ENCODE results near the gene NRP1. TPM values are rescaled to one million over a fixed set of nuclear protein-coding genes. Genes with fewer than 3 reads are reported as not detected.
"Not testable (repeated sequence)": the region's sequence is repeated elsewhere in the genome, so short reads cannot be mapped to it uniquely, and the experiment has no call there.

NRP1 gene
- total RNA-seq: 167 and 209 TPM in 2 replicates

DNA sequence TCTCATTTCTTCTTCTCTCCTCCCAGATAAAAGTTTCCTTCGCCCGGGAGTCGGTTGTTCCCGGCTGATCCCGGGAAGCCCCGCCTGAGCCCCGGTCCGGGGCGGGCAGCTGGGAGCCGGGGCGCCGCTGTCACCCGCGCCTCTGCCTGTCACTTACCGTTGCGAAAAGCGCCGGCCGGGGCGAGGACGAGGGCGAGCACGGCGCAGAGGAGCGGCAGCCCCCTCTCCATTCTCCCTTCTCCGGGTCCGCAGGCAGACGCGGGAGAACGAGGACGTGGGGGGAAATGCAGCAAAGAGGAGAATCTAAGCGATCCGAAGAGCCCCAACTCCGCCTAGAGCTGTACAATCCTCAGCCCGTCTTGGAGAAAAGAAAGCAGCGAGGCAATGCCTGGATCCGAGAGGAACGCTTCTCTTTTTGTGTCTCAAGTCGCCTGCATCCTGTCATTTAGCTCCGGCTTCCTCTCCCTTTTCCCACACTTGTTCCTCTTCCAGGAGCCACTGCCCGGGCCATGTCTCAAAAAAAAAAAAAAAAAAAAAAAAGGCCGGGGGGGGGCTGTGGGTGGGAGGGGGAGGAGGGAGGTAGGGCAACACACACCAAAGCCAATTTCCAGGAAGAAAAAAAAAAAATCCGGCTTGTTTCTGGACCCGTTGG, at the start of gene NRP1:
Gene NRP1 (minus strand): TSS at position 515 of the 652 bp plus-strand sequence. CDS start 285 bp downstream, at position 230.
- DNase-seq (ENCODE audit: extremely low read depth, low read depth, low spot score): no peak

DNA sequence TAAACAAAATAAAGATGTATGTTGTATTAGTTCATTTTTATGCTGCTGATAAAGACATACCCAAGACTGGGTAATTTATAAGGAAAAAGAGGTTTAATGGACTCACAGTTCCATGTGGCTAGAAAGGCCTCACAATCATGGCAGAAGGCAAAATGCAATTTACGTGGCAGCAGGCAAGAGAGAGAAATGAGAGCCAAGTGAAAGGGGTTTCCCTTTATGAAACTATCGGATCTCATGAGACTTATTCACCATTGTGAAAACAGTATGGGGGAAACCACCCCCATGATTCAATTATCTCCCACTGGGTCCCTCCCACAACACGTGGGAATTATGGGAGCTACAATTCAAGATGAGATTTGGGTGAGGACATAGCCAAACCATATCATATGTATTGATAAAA, 49.7 kb upstream of the NRP1 start:
- not testable (repeated sequence) for DNase-seq (ENCODE audit: extremely low read depth, low read depth, low spot score)

DNA sequence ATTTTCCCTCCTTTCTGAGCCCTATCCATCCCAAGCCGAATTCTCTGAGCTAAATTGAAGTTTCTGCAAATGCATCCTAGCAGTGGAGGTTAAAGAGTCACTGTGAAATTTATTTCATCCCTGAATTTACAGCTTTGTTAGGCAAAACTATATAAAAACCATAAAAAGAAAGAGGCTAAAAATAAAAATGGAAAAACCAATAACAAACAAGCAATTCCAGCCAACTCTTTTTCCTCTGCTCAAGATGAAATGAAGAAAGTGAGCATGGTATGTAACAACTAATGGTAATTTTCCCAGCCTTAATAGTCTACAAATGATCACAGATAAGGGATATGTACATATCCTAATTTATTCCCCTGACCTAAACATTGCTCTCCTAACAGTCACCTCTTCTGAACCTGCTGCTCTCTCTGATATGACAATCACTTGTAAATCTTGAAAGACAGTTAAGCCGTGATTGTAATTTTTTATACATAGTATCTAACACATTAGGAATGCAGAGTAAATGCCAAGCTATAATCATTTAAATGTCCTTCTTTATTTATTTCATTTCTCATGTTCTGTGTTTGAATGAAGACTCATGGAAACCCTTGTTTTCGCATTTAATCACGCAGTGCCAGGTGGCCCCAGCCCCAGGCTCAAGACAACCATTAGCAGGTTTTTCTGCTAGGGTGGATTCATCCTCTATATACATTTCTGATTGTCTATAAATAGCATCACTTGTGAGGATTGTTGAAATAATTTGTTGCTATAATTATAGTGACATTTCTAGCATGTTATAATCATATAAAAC, 48.6 kb upstream of the NRP1 start:
- no peak for DNase-seq (ENCODE audit: extremely low read depth, low read depth, low spot score)

DNA sequence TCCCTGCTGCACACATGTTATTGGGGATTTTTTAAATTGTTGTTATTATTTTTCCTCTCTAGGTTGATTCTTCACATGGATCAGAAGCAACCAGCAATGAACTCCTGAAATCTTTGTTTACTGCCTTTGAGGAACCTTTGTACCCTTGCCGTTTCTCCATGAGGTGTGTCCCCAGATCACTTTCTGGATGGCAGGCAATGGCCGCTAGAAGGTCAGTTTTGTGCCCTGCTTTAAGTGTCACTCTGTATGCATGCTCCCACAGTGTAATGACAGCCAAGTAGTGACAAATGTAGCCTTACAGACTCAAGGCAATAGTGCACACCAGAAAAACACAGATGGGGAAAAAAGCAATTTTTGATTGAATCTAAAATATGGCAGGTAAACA, 47.7 kb upstream of the NRP1 start:
- DNase-seq (ENCODE audit: extremely low read depth, low read depth, low spot score): no peak

DNA sequence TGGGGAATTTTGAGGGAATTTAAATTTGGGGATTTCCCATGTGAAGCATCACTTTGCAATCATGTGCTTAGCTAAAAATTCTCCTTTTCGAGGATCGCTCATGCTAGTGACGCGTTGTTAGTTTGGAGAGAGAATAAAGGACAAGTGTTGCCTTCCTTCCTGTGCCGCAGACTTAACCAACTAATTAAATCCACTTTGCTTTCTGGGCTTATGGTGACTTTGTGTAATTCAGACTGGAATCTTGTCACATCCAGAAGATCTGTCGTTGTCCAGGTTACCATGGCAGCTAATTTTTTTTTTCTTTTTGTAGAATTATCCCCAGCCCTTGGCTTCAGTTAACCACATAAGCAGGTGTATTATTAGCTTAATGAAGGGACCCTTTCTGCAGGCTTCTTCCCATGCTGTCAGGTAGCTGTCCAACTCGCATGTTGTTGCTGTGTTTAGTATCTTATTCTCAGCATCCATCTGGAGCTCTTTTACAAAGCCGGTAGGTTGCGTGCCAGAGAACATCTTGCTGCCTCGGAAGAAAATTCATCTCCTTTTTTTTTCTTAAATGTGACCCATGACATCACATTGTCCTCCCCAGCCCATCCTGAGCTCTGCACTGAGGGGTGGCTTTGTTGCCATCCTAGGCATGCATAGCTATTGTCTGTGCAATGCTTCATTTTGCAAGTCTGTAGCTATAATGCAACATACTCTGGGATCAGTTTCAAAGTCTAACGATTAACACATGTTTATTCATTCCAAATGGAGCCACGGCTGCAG, 47.2 kb upstream of the NRP1 start:
- DNase-seq (ENCODE audit: extremely low read depth, low read depth, low spot score): no peak

DNA sequence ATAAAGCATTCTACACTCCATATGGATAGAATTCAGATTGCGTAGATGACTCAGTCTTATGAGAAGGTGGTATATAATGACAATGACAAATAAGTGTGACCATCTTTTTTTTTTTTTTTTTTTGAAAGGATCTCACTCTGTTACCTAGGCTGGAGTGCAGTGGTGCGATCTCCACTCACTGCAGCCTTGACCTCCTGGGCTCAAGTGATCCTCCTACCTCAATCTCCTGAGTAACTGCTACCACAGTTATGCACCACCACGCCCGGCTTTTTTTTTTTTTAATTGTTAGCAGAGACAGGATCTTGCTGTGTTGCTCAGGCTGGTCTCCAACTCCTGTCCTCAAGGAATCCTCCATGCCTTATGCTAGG, 43.2 kb upstream of the NRP1 start:
- no peak for DNase-seq (ENCODE audit: extremely low read depth, low read depth, low spot score)

DNA sequence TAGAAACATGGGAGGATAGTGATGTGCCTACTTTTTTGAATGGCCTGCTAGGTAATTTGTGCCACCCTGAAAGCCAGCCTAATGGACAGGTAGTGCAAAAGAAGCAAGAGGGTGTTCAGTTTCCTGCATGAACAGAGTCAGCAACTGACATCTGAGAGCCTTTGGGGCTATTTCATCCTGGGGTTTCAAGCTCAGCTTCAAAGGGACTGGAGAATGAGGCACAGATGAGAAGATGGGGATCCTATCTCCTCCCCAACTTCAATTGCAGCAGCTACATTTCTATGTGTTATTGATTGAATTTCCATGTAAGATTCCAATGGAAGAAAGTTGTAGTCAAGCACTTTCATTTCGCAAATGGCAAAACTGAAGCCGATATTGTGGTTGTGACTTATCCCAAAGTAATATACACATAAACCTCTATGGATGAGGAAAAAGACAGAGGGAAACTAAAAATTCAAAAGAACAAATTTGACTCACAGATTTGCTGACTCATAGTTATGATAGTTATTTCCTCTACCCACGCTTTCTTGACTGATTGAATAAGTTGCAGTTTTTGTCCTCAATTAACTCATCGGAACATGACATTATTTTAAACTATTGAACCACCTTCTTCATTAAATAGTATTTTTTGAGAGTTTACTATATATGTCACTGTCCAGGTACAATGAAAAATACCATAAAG, 42.6 kb upstream of the NRP1 start:
- DNase-seq (ENCODE audit: extremely low read depth, low read depth, low spot score): no peak

DNA sequence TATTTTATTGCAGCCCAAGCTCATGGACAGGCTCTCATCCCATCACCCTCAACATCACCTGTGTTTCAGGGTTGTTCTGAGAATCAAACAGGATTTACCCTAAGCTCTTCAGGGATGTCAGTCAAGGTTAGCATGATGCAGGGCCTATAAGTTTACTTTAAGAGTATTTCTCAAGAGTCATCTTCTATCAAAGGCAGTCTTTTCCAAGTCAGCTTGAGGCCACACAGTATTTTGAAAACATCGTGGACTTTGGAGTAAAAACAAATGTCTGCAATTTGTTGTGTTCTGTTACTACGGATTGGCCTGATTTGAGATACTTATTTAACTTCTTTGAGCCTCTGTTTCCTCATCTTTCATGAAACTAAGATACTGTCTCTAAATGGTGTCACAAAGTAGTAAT, 42.0 kb upstream of the NRP1 start:
- no peak for DNase-seq (ENCODE audit: extremely low read depth, low read depth, low spot score)

DNA sequence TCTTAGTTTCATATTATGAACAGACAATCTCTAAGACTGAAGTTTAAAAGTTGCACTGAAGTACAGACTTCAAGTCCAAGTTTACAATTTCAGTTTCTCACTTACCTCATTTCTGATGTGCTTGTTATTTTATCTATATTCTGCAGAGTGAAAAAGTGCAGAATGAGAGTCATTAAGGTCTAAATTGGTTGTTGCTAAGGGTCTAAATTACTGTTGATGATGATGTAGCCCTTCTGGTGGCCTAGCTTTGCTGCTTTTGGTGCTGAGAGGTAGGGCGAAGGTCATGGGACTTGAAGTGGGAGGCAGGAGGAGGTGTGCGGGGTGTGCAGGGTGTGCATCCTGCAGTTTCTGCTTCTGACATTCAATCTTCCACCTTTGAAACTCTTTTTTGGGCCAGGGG, 38.8 kb upstream of the NRP1 start:
- DNase-seq (ENCODE audit: extremely low read depth, low read depth, low spot score): no peak

DNA sequence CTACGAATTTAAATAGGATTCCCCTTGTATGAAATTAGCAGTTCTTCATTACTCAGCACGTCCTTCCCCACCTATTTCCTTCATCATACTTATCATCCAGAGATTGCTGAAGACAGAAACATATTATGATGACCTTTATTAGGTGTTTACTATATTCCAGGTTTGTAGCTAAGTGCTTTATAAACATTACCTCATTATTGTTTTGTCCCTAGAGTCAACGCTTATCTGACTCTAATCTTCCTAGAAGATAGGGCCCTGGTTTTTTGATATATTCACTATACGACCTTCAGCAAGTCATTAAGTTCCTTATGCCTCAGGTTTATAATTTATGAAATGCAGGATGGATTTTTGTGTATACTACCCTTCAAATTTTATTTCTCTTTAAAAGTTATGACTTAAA, 36.8 kb upstream of the NRP1 start:
- DNase-seq (ENCODE audit: extremely low read depth, low read depth, low spot score): no peak

DNA sequence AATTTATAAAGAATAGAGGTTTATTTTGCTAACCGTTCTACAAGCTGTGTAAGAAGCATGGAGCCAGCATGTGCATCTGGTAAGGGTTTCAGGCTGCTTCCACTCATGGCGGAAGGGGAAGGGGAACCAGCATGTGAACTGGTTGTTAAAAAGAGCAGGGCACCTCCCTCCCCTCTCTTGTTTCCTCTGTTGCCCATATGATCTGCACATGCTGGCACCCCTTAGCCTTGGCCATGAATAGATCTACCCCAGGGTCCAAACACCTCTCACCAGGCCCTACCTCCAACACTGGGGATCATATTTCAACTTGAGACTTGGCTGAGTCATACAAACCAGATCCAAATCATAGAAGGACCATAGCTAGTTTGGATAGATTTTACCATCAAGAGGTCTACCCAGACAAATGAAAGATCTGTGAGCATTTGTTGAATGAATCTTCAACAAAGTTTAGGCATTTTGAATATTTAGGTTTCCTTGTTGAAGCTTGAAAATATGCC, 36.0 kb upstream of the NRP1 start:
- DNase-seq (ENCODE audit: extremely low read depth, low read depth, low spot score): no peak

DNA sequence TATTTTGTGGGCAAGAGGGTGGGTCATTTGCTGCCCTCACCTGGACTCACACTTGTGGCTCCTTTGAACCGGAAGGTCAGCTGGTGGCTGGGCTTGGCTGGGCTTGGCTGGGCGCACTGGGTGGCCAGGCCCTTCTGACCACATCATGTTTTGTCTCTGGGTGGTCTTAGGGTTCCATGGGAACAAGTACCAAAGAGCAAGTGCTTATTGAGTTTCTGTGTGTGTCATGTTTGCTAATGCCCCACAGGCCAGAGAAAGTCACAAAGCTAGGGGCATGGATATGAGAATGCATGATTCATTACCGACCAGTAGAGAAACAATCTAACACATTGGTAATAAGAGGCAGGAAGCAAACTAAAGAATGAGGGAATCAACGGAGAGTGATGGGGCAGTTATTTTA, 33.6 kb upstream of the NRP1 start:
- DNase-seq (ENCODE audit: extremely low read depth, low read depth, low spot score): no peak

DNA sequence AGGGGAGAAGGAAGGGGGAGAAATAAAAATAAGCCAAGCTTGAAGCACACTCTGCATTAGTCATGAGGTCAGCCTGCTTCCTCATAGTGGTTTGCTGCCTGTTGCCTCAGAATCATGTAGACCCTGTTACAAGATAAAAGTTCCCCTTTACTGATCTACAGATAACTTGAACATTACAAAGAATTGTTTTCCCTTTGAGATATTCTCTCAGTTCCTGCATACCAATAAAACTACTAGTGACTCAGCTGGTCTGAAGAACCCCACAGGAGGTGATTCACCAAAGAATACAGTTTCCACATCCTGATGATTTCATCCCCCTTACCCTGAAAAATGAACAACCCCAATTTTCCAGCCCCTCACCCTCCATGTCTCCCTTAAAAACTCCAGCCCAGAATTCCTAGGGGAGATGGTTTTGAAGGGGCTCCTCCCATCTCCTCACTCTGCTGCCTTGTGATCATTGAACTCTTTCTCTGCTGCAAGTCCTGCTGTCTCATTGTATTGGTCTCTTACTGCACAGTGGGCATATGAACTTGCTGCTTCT, 31.5 kb upstream of the NRP1 start:
- DNase-seq (ENCODE audit: extremely low read depth, low read depth, low spot score): peak; percentile 75

DNA sequence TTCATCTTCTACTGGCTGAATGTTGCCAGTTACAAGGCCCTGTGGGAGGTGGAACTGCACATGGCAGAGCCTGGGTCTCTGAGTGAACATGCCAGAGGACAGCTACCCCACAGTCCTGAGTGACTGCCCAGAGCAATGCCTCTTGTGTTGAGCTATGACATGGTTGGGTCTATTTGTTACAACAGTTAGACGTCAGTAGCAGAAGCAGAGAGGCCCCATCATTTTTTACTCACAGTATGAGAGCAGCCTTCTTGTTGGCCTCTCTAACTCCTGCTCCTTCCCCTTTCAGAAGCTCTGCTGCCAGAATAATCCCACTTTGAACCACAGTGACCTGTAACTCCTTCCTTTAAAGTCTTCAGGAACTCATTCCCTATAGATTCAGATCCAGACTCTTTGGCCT, 30.8 kb upstream of the NRP1 start:
- DNase-seq (ENCODE audit: extremely low read depth, low read depth, low spot score): no peak

DNA sequence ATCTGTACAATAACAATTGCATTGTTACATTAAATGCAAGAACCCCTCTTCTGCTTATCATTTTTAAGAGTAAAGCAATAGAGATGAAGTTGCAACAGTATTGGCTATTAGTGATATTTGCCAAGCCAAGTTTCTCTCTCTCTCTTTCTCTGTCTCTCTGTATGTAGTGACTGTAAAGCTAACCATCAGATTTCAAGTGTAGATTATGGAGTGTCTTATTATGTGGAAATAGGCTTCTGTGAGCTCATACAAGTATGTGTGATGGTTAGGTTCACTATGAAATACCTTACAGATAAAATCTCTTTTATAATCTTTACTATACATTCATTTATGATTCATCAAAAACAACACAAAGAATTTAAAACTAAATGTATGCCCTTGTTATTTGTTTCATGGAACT, 28.6 kb upstream of the NRP1 start:
- no peak for DNase-seq (ENCODE audit: extremely low read depth, low read depth, low spot score)

DNA sequence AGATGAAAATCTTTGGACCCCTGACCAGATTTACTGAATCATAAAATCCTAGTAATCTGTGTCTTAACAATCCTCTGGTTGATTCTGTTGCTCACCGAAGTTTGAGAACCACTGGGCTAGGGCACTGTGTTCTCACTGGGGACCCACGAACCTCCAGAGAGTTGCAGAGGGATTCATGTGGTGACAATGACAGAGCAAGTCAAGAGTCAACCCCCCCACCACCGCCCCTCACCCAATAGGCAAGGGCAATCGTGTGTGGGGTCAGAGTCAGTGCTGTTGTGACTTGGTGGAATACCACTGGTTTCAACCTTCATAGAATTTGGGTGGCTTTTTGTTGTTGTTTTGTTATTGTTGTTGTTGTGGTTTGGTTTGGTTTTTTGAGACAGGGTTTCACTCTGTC, 23.5 kb upstream of the NRP1 start:
- no peak for DNase-seq (ENCODE audit: extremely low read depth, low read depth, low spot score)

DNA sequence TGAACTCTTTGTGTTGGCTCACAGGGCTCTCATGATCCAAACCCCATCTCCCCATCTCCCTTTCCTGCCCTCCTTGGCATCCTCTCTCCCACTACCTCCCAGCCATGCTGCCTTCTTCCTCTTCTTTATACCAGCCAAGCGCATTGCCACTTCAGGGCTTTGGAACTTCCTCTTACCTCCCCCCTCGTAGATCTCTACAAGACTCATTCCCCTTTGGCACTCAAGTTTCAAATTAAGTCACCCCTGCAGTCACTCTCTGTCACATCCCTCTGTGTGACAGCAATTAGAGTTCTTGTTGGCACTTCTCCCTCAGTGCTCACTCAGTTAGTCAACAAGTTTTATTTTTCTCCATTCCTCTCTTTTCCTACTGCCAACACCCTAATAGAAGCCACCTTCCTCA, 20.8 kb upstream of the NRP1 start:
- DNase-seq (ENCODE audit: extremely low read depth, low read depth, low spot score): no peak

DNA sequence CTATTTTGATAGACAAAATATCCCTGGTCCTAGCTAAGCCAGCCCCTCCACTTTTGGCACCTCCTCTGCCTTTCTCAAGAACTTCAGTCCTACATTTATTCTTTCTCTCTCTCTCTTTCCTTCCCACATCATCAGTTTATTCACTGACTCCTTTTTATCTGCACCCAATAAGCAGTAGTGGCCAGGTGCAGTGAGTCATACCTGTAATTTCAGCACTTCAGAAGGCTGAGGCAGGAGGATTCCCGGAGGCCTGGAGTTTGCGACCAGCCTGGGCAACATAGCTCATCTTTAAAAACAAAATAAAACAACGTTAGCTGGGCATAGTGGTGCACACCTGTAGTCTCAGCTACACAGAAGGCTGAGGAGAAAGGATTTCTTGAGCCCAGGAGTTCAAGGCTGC, 19.4 kb upstream of the NRP1 start:
- no peak for DNase-seq (ENCODE audit: extremely low read depth, low read depth, low spot score)

DNA sequence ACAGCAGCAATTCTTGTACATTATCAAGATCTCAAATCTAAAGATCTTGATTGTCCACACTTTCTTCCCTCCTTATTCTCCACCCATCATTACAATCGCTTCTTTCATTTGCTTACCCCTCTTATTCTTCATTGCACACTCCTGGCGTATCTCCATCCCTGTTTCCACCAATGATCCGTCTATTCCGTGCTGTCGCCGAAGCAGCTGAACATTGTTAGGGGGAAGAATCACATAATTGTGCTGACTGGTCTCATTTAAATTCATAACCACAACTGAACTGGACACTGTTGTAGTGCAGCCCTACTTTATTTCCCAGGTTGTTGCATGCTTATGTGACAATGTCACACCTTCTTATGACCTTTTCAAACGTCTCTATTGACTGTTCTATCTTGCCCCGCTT, 18.9 kb upstream of the NRP1 start:
- DNase-seq (ENCODE audit: extremely low read depth, low read depth, low spot score): no peak

DNA sequence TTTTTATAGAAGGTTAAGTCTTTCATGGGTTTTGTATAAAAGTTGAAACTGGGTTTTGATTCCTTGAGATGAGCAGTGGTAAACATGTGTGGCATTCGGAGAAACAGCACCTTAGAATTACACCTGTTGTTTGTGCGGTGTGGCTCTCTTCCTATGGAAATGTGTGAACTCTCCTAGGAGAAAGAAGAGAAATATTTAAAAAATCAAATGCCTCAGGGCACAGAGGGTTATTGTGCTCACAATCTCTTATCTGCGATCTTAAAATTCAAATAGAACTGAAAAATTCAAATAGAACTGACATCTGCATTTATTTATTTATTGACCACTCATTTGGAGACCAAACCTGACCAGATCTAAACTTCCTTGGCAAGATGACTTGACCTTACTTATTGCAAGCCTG, 18.1 kb upstream of the NRP1 start:
- DNase-seq (ENCODE audit: extremely low read depth, low read depth, low spot score): no peak

DNA sequence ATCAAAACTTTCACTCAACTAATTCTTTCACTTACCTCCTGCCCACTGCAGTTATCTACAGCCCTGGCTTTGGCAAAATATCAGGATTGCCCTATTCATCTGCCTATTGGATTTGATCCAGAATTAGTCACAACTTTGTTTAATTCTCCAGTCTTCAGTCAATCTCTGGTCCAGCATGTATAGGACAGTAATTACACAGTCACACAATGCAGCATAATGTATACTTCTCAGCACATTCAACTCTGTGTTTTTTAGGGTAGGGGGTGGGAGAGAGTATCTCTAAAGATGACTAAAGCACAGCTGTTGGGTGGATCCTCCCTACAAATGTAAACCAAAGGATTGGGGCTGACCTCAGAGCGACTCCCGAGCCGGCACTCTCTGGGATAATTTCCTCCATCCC, 17.7 kb upstream of the NRP1 start:
- no peak for DNase-seq (ENCODE audit: extremely low read depth, low read depth, low spot score)
